Measurements from ENCODE around the gene ABHD16A.

ABHD16A gene

GRCh38 chr6:31702819-31703716, at the start of gene ABHD16A:
TSS of gene ABHD16A (minus strand) at chr6:31703324. CDS start at chr6:31703281, 43 bp downstream.
- DNase-seq, result peak; percentile 99

GRCh38 chr6:31752739-31753319, 49.7 kb upstream of the ABHD16A start:
- no peak for DNase-seq

- DNase-seq, result no peak
Measured at GRCh38 chr6:31750411-31751022, 47.4 kb upstream of the ABHD16A start.

DNA sequence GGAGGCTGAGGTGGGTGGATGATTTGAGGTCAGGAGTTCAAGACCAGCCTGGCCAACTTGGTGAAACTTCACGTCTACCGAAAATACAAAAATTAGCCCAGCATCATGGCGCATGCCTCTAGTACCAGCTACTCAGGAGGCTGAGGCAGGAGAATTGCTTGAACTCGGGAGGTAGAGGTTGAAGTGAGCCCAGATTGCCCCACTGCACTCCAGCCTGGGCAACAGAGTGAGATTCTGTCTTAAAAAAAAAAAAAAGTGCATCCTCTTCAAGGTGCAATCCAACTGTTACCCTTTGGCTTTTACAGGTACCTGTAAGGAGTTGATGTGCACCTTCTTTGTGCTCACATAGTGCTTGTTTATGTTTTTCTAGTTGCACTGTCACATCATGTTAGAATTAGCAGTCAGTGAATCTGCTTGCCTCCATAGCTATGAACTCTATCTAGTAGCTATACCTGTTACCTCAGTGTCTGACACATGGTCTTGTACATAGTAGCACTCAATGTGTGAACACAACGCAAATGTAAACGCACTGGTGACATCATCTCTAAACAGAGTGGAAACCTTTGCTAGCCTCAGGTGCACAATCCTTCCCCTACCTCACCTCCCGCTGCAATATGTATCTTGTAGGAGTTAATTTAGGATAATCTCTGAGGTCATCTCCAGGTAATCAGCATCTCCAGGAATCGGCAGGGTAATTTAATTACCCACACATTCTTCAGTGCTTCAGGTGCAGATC, 46.3 kb upstream of the ABHD16A start:
- no peak for DNase-seq

GRCh38 chr6:31744422-31744821, 41.3 kb upstream of the ABHD16A start:
- DNase-seq, result no peak

- no peak for DNase-seq
Measured at GRCh38 chr6:31742894-31743293, 39.8 kb upstream of the ABHD16A start.

DNA sequence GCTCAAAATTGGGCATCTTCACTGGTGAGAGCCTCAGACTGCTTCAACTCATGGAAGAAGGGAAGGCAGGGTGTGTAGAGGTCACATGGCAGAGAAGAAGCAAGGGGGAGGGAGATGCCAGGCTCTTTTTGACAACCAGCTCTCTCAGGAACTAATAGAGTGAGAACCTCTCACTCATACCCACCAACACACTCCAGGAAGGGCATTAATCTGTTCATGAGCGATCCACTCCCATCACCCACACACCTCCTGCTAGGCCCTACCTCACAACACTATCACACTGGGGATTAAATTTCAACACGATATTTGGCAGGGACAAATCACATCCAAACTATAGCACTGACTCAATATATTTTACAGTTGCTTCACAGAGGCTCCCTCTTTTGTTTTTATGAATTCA, 38.7 kb upstream of the ABHD16A start:
- no peak for DNase-seq

DNA sequence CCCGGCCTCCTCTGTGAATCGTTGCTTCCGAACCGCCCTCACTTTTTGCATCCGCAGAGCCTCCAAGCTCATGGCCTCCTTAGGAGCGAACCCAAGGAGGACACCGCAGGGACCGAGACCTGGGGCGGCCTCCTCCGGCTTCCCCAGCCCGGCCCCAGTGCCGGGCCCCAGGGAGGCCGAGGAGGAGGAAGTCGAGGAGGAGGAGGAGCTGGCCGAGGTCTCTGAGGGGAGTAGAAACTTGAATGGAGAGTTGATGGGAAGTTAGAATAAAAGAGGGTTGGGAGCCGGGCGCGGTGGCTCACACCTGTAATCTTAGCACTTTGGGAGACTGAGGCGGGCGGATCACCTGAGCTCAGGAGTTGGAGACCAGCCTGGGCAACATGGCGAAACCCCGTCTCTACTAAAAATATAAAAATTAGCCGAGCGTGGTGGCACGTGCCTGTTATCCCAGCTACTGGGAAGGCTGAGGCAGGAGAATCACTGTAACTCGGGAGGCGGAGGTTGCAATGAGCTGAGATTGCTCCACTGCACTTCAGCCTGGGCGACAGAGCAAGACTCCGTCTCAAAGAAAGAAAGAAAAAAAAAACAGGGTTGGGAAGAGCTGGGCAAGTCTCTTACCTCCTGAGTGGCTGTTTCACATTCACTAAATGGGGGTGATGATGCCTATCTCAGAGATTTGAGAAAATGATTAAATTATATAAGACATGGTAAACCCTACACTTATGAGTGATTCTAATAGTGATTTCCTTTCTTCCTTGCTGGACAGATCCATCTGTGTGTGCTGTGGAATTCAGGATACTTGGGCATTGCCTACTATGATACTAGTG, 37.5 kb upstream of the ABHD16A start:
- no peak for DNase-seq

DNA sequence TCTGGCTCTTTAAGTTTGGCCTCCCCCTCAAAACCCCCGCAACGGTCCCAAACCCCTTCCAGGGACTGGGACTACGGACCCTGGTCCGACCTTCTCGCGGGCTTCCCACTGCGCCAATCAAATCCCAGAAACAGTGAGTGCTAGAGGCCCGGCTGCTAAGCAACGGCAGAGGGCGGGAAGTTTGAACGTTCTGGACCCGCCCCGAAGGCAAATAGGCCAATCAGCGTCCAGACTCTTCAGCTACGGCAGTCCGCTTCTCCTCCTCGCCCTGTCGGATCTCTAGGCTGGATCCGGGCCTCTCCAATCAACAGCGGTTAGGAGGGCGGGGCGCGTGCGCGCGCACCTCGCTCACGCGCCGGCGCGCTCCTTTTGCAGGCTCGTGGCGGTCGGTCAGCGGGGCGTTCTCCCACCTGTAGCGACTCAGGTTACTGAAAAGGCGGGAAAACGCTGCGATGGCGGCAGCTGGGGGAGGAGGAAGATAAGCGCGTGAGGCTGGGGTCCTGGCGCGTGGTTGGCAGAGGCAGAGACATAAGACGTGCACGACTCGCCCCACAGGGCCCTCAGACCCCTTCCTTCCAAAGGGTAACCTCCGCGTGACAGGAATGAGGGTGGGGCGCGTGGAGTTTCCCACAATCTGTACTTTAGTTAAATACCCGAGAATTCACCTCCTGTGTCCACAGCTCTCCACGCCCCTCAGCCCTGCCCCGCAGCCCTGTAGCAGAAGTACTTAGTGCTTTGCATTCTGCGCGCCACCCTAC, 36.7 kb upstream of the ABHD16A start, which contains the start of gene MSH5:
TSS of gene MSH5 (plus strand) at position 367 of the 758 bp plus-strand sequence. CDS start 462 bp downstream, outside the sequence.
- DNase-seq, result peak; percentile 100

DNA sequence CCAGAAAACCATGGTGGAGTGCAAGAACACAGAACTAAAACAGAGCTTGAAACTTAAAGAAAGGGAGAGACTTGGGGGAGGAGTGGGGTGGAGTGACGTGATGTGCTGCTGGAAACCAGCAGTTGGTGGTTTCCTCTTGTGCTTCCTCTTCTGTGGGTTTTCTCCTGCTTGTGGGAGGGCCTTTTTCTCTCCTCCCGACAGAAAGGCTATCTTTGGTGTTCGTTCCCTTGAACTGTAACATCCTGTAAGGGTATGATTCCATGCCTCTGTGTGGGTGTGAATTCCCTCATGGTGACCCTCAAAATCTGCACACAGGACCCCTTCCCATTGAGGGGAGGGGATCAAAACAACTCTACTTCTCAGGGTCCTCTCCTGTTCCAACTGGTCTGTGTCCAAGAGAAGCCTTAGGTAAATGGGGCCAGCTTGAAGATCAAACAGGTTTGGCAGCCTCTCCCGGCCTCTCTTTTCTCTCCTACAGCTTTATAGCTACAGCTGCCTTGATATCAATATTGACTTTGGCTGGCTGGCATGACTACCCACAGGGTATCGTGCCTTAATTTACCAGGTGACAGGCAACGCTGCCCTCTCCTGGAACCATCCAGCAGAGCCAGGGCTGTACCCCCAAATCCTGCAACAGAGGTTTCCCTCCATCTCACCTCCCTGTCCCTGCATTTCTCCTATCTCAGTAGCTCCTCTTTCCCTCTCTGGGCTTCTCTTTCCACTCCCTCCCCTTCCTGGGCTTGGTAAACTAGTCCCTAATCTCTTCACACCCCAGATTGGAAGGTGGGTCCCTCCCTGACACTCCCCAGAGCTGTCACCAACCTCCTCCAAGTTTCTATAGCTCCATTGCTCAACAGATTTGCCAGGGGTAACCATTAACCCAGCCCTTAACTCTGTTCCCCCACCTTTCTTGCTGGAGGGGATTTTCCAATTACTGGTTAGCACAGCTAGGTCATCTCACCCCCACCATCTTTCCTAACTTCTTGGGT, 35.2 kb upstream of the ABHD16A start:
- DNase-seq, result peak; percentile 72

GRCh38 chr6:31737315-31737990, 34.3 kb upstream of the ABHD16A start:
- DNase-seq, result peak; percentile 88

- no peak for DNase-seq
Measured at GRCh38 chr6:31736768-31737314, 33.7 kb upstream of the ABHD16A start.

DNA sequence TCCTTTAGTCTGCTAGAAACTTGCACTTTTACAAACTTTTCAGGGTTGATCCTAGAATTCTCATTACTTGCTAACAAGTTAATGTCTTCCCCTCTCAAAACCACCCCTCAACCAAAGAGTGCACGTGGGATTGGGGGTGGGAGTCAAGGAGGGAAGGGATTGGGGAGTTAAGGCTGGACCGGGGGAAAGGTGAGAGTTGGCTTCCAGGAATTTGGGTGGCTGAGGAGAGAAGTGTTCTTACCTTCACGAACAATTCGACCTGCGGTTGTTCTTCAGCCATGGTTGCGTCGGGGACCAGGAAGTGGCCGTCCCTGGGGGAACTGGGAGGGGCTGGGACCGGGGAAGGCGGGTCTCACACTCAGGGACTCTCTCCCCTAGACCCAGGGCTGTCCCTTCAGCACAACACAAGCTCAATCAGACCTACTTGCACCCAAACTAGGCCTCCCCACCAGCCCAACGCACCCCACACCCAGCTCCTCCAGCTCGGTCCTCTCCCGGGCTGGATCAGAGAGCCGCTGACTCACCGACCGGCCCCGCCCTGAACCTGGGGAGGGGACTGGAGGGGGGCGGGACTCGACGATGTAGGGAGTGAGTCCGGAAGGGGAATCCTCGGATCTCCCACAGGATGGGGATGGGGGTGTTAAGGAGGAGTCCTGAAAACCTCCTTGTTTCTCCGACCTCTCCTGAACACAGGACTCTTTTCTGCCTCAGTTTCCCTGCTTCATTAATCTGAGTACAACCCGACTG, 33.1 kb upstream of the ABHD16A start, which contains the start of gene CLIC1:
TSS of gene CLIC1 (minus strand) at position 510 of the 747 bp plus-strand sequence. CDS start at position 280, 230 bp downstream.
- peak; percentile 88 for DNase-seq

- peak; percentile 74 for DNase-seq
Measured at GRCh38 chr6:31734821-31735406, 31.8 kb upstream of the ABHD16A start.

- DNase-seq, result no peak
Measured at GRCh38 chr6:31734247-31734820, 31.2 kb upstream of the ABHD16A start.

DNA sequence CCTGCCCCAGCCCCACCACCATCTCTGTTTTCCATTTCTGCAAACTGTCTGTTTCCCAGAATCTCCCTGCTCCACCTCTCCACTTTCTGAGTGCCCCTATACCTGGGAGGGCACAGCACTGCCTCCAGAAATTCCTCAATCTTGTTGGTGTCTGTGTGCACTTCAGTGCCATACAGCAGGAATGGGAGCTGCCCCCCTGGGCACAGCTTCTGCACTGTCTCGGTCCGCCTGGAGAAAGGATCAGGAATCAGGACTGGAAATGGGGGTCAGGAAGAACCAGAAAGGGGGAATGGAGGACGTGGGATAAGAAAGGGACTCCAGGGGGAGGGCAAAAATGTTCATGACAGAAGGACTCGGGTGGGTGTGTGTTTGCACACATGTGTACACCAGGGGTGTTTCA, 30.6 kb upstream of the ABHD16A start:
- no peak for DNase-seq

DNA sequence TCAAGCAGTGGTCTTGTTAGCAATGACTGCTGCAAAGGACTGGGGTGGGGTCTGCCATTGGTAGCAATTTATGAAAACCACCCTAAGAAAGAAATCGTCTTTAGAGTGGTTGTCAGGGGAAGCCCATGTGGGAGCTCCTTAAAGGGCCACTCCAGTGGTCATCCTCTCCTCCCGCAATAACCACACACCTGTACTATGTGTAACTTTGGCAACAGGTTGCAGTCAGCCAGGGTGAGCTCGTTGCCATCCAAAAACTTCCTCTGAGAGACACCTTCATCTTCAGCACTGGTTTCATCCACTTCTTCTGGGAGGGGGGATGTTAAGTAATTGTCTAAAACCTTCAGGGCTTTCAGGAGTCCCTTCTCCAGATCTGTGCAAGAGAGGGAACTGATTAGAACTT, 28.9 kb upstream of the ABHD16A start:
- DNase-seq, result no peak

Data from eye (tissue), 1 donor.